PFSK-1 (cell line): ENCODE results near the gene LIN7B.

Experiments
- FOXP2 ChIP-seq: optimal IDR thresholded peaks from 2 replicates; pipeline ENCODE3; 2011; ENCODE audit warnings: borderline replicate concordance, control low read depth, inconsistent platforms; ENCODE audit not compliant: insufficient read depth; ENCODE audit errors: extremely low read length, extremely low read depth
- POLR2AphosphoS5 ChIP-seq: IDR thresholded peaks from 2 replicates; pipeline ENCODE4 v1.6.1; 2012; ENCODE audit warnings: low read depth, mild to moderate bottlenecking, control low read depth, low read length, moderate library complexity
- SIN3A ChIP-seq: IDR thresholded peaks from 2 replicates; pipeline ENCODE4 v1.6.1; 2012; ENCODE audit warnings: mild to moderate bottlenecking, low read length, moderate library complexity, borderline replicate concordance; ENCODE audit not compliant: insufficient read depth
- TAF1 ChIP-seq: IDR thresholded peaks from 2 replicates; pipeline ENCODE4 v1.6.1; 2012; ENCODE audit warnings: low read length, control low read depth, borderline replicate concordance; ENCODE audit not compliant: insufficient read depth
- TF ChIP-seq, protein P1 (sequence below), 2 experiments: IDR thresholded peaks; 2 replicates each; pipeline versions ENCODE4 v1.6.1 to v1.8.0; 2011 to 2012; ENCODE audit warnings: low read depth in 2 of 2, low read length in 2 of 2, control low read depth in 1 of 2, inconsistent platforms in 1 of 2, mild to moderate bottlenecking in 1 of 2, moderate library complexity in 1 of 2; ENCODE audit not compliant: insufficient read depth in 1 of 2

Gene LIN7B

GRCh38 chr19:49130325-49130724 is 16.2 kb downstream of the LIN7B start:
- TF ChIP-seq FOXP2: no peak
- TF ChIP-seq TAF1: no peak
- no peak for TF ChIP-seq POLR2AphosphoS5

DNA sequence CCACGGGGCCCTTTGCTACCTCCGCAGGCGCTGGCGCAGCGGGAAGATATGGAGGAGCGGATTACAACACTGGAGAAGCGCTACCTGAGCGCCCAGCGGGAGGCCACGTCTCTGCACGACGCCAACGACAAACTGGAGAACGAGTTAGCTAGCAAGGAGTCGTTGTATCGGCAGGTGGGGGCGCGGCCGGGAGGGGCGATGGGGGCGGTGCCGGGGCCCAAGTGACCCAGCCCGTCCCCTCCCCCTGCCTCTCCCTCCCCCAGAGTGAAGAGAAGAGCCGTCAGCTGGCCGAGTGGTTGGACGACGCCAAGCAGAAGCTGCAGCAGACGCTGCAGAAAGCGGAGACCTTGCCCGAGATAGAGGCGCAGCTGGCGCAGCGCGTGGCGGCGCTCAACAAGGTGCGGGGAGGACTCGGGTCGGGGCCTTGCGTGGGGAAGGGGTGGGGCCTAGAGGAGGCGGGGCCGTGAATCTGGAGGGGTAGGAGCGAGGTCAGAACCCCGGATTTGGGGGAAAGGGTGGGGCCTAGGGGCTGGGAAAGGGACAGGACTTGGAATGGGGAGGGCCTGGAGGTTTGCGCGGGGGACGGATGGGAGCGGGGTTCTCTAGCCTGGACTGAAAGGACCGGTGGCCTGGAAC is 18.9 kb downstream of the LIN7B start:
- no peak for TF ChIP-seq TAF1
- TF ChIP-seq, protein P1, sequence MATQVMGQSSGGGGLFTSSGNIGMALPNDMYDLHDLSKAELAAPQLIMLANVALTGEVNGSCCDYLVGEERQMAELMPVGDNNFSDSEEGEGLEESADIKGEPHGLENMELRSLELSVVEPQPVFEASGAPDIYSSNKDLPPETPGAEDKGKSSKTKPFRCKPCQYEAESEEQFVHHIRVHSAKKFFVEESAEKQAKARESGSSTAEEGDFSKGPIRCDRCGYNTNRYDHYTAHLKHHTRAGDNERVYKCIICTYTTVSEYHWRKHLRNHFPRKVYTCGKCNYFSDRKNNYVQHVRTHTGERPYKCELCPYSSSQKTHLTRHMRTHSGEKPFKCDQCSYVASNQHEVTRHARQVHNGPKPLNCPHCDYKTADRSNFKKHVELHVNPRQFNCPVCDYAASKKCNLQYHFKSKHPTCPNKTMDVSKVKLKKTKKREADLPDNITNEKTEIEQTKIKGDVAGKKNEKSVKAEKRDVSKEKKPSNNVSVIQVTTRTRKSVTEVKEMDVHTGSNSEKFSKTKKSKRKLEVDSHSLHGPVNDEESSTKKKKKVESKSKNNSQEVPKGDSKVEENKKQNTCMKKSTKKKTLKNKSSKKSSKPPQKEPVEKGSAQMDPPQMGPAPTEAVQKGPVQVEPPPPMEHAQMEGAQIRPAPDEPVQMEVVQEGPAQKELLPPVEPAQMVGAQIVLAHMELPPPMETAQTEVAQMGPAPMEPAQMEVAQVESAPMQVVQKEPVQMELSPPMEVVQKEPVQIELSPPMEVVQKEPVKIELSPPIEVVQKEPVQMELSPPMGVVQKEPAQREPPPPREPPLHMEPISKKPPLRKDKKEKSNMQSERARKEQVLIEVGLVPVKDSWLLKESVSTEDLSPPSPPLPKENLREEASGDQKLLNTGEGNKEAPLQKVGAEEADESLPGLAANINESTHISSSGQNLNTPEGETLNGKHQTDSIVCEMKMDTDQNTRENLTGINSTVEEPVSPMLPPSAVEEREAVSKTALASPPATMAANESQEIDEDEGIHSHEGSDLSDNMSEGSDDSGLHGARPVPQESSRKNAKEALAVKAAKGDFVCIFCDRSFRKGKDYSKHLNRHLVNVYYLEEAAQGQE (IDR thresholded peaks at IDR 0.05; ENCODE audit: insufficient read depth in 1 of 2, low read depth in 2 of 2, low read length in 2 of 2): no peak
- no peak for TF ChIP-seq SIN3A
- TF ChIP-seq POLR2AphosphoS5: no peak
- no peak for TF ChIP-seq FOXP2

DNA sequence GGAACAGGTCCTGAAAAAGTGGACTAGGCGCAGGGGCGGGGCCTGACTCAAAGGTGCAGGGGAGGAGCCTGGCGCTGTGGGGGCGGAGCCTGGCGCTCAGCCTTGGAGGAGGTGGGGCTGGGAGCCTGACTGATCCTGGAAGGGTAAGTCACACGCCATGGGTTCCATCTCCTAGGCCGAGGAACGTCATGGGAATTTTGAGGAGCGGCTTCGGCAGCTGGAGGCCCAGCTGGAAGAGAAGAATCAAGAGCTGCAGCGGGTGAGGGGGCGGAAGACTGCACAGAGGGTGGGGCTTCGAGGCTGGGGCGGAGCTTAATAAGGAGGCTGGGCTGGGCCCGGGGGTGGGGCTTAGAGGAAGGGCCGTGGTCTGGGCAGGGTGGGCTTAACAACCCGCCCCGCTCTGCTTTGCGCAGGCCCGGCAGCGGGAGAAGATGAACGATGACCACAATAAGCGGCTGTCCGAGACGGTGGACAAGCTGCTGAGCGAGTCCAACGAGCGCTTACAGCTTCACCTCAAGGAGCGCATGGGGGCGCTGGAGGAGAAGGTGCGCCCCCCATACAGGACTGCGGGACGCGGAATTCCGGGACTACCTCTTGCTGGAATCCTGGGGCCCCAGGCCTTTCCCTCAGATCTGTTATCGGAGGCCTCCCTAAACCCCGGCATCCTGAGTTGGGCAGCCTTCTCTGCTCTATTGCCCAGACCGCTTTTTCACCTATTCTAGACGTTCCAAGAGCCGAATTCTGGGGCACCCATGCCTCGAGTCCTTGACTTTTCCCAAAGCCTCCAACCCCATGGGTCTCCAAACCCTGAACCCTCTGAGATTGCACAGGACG is 19.7 kb downstream of the LIN7B start:
- TF ChIP-seq SIN3A (no peak), POLR2AphosphoS5 (no peak), FOXP2 (no peak), TAF1 (no peak)
- TF ChIP-seq, protein P1 (IDR thresholded peaks at IDR 0.05; ENCODE audit: insufficient read depth in 1 of 2, low read depth in 2 of 2, low read length in 2 of 2): no peak

- TF ChIP-seq SIN3A (no peak), TAF1 (no peak), POLR2AphosphoS5 (no peak), FOXP2 (no peak)
- TF ChIP-seq, protein P1 (IDR thresholded peaks at IDR 0.05; ENCODE audit: insufficient read depth in 1 of 2, low read depth in 2 of 2, low read length in 2 of 2): no peak
Measured at GRCh38 chr19:49135686-49136085, 21.5 kb downstream of the LIN7B start.

DNA sequence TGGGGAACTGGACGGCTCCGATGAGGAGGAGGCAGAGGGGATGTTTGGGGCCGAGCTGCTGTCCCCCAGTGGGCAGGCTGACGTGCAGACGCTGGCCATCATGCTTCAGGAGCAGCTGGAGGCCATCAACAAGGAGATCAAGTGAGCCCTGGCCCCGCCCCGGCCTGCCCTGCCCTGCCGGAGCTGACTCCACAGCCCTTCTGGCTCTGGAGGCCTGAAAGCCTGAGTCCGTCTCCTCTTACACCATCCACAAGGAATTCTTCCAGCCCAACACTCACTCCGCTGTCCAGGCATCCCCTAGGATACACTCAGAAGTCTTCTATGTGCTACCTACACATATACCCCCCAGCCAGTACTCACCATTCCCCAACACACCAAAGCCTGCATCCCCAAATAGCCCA is 22.6 kb downstream of the LIN7B start:
- TF ChIP-seq FOXP2: no peak
- no peak for TF ChIP-seq TAF1
- TF ChIP-seq POLR2AphosphoS5: no peak
- TF ChIP-seq, protein P1 (IDR thresholded peaks at IDR 0.05; ENCODE audit: insufficient read depth in 1 of 2, low read depth in 2 of 2, low read length in 2 of 2): no peak
- TF ChIP-seq SIN3A: no peak
